ENCODE results near the gene IGFL4. TPM values are rescaled to one million over a fixed set of nuclear protein-coding genes. Genes with fewer than 3 reads are reported as not detected.

The IGFL4 gene
- total and polyA plus RNA-seq, 10 of the 15 experiments (the other 5 are each of a cell fraction or from before 2014, with no cell fraction given): not detected

GRCh38 chr19:46058778-46059177 is 18.0 kb upstream of the IGFL4 start:
- H2AFZ ChIP-seq (ENCODE audit: control insufficient read depth, low read depth, low read length): no peak overlapping the region
- no peak for ATAC-seq
- H3K36me3 ChIP-seq (ENCODE audit: control insufficient read depth in 2 of 2, insufficient read depth in 2 of 2, low read length in 1 of 2): no peaks in the 10 kb centered on the region
- H3K27ac ChIP-seq (ENCODE audit: control insufficient read depth, insufficient read depth): no peak overlapping the region
- no peak for TF ChIP-seq RAD21 (IDR thresholded peaks at IDR 0.05; ENCODE audit: insufficient read depth, low read depth, low read length)
- TF ChIP-seq PAX5 (IDR thresholded peaks at IDR 0.05; ENCODE audit: borderline replicate concordance, low read depth, low read length): no peak
- TF ChIP-seq SIX5 (IDR thresholded peaks at IDR 0.05; ENCODE audit: low read depth, low read length, severe bottlenecking): no peak
- no peak for TF ChIP-seq GABPA (IDR thresholded peaks at IDR 0.05; ENCODE audit: low read depth)
- no peak for TF ChIP-seq TCF7 (IDR thresholded peaks at IDR 0.05; ENCODE audit: borderline replicate concordance)
- no peak for TF ChIP-seq STAT1 (conservative IDR thresholded peaks at IDR 0.05)
- TF ChIP-seq POLR2A (IDR thresholded peaks at IDR 0.05; ENCODE audit: low read depth, low read length): no peak
- TF ChIP-seq HDAC6 (IDR thresholded peaks at IDR 0.05; ENCODE audit: unreplicated experiment): no peak
- TF ChIP-seq SREBF2 (IDR thresholded peaks at IDR 0.05; ENCODE audit: low read length): no peak
- no peak for TF ChIP-seq CHD4 (IDR thresholded peaks at IDR 0.05)
- TF ChIP-seq ZBTB11 (CRISPR knock-in tag; IDR thresholded peaks at IDR 0.05): no peak
- TF ChIP-seq CREB1 (IDR thresholded peaks at IDR 0.05; ENCODE audit: low read depth): no peak
- TF ChIP-seq CHD2 (IDR thresholded peaks at IDR 0.05; ENCODE audit: borderline replicate concordance, low read depth, low read length): no peak
- no peak for TF ChIP-seq BCLAF1 (IDR thresholded peaks at IDR 0.05)
- TF ChIP-seq CHD1 (IDR thresholded peaks at IDR 0.05; ENCODE audit: low read depth, low read length): no peak
- no peaks in the 10 kb centered on the region for H3K9me3 ChIP-seq (replicated peaks; ENCODE audit: control insufficient read depth, insufficient read depth, low read length)
- no peaks in the 10 kb centered on the region; the same call in 1 of the 2 replicates for H4K20me1 ChIP-seq (ENCODE audit: control insufficient read depth, insufficient read depth)
- no peak for FAIRE-seq
- H3K27me3 ChIP-seq (replicated peaks in 1 of 2; ENCODE audit: control insufficient read depth in 2 of 2, insufficient read depth in 2 of 2, low read length in 1 of 2): peaks cover 0 to 2% of the 10 kb centered on the region in 2 experiments; a peak in 2 of 4 replicates
- in situ Hi-C loops (cut with MboI) (no loop called here), intact Hi-C loops (cut with micrococcal nuclease; ENCODE audit: unreplicated experiment) (no loop called here)
- CTCF ChIA-PET: interaction anchor here (0.7 kb wide), 1 partner anchor 480 kb away, joined by 3 read pairs; no protein-coding TSS in a partner anchor
- SMC1A ChIA-PET (ENCODE audit: uncharacterized antibody, unreplicated experiment): no interaction called here
- no peaks in the 10 kb centered on the region for H3K79me2 ChIP-seq (ENCODE audit: control insufficient read depth, insufficient read depth, low read length)
- RAD21 ChIA-PET (ENCODE audit: unreplicated experiment): no interaction called here
- H3K4me2 ChIP-seq (ENCODE audit: control insufficient read depth, insufficient read depth): no peak overlapping the region
- no TSS peak for BruUV-seq (replicated peaks)
- POLR2A ChIA-PET: no interaction called here
- H3K9ac ChIP-seq (ENCODE audit: control insufficient read depth, insufficient read depth, low read length): no peak overlapping the region
- H3K4me3 ChIP-seq: no peak overlapping the region
- WGBS (ENCODE audit: insufficient coverage, insufficient replicate concordance, low lambda C conversion rate, missing lambda C conversion rate): 72% methylated on average over 3 of the region's 3 CpGs
- no peaks in the 10 kb centered on the region for H3K4me1 ChIP-seq (ENCODE audit: control insufficient read depth, insufficient read depth, low read length)
- DNase-seq (ENCODE audit: low read depth, low spot score): no peak

Measured in GM12878 (cell line).